Smooth muscle cell (in vitro differentiated cells): Measurements from ENCODE around the gene FAAP100. TPM values are rescaled to one million over a fixed set of nuclear protein-coding genes. Genes with fewer than 3 reads are reported as not detected.

Experiments used
- DNase-seq: peaks from one replicate; lab custom pipeline; 2025; ENCODE audit not compliant: unreplicated experiment; lab: John Stamatoyannopoulos, UW
- H2AFZ ChIP-seq: fragments of 200-600 bp; sonication (generic); 2 replicates; pipeline ENCODE4 v1.6.0; 2016; ENCODE audit warnings: antibody characterized with exemption, low read depth, mild to moderate bottlenecking
- H3F3A ChIP-seq: fragments of 200-600 bp; sonication (generic); 2 replicates; pipeline ENCODE4 v1.6.0; 2017; ENCODE audit warnings: antibody characterized with exemption, low read depth
- H3K27ac ChIP-seq: fragments of 200-600 bp; sonication (generic); 2 replicates; pipeline ENCODE4 v1.5.1; 2016; ENCODE audit warnings: low read depth, mild to moderate bottlenecking
- H3K27me3 ChIP-seq: fragments of 200-600 bp; sonication (generic); 2 replicates; pipeline ENCODE4 v1.6.1; 2016; ENCODE audit warnings: low read depth, mild to moderate bottlenecking
- H3K36me3 ChIP-seq: fragments of 200-600 bp; sonication (generic); 2 replicates; pipeline ENCODE4 v1.5.1; 2016; ENCODE audit warnings: low read depth
- H3K4me1 ChIP-seq: fragments of 200-600 bp; sonication (generic); 2 replicates; pipeline ENCODE4 v1.5.1; 2016; ENCODE audit warnings: low read depth
- H3K4me2 ChIP-seq: fragments of 200-600 bp; sonication (generic); 2 replicates; pipeline ENCODE4 v1.6.0; 2016; ENCODE audit warnings: mild to moderate bottlenecking
- H3K4me3 ChIP-seq: fragments of 200-600 bp; sonication (generic); 2 replicates; pipeline ENCODE4 v1.5.1; 2016; ENCODE audit warnings: mild to moderate bottlenecking
- H3K79me2 ChIP-seq: fragments of 200-600 bp; sonication (generic); 2 replicates; pipeline ENCODE4 v1.6.0; 2016; ENCODE audit warnings: low read depth, mild to moderate bottlenecking
- H3K9ac ChIP-seq: fragments of 200-600 bp; sonication (generic); 2 replicates; pipeline ENCODE4 v1.6.0; 2016; ENCODE audit warnings: low read depth
- H3K9me3 ChIP-seq: fragments of 200-600 bp; sonication (generic); replicated peaks from 2 replicates; pipeline ENCODE4 v1.5.1; 2016; ENCODE audit warnings: low read depth
- H4K20me1 ChIP-seq: fragments of 200-600 bp; sonication (generic); 2 replicates; pipeline ENCODE4 v1.6.0; 2016; ENCODE audit warnings: low read depth
- CTCF ChIP-seq: fragments of 200-600 bp; sonication (generic); IDR thresholded peaks from 2 replicates; pipeline ENCODE4 v1.5.1; 2017; ENCODE audit warnings: borderline replicate concordance, mild to moderate bottlenecking, antibody characterized with exemption; ENCODE audit not compliant: insufficient read depth, poor library complexity, severe bottlenecking
- WGBS: methylation state at CpG from one replicate; pipeline ENCODE4 v1.1.7; 2016; ENCODE audit warnings: low lambda C conversion rate; 5-methylcytosine and 5-hydroxymethylcytosine counted together
- polyA plus RNA-seq: library from polyadenylated mRNA; unstranded; fragments of >200 nt; fragmentation: Nextera tagmentation; extraction: Ambion mirVana; gene quantifications from 2 replicates; pipeline ENCODE4 v1.2.1, GENCODE V29; 2016
- total RNA-seq: library from RNA; depleted of rRNA; stranded (reverse); fragments of >200 nt; gene quantifications from 2 replicates; pipeline ENCODE4 v1.2.3, GENCODE V29; 2014

Gene FAAP100
- total and polyA plus RNA-seq, 2 experiments from 2014 or later: 17.9 to 28.5 TPM

GRCh38 chr17:81549826-81550225 is 2.3 kb downstream of the FAAP100 start:
- Histone ChIP-seq H3K27me3 (no peaks in the 10 kb centered on the region), H3K9me3 (no peaks in the 10 kb centered on the region), H3K27ac (no peak overlapping the region), H3K36me3 (no peaks in the 10 kb centered on the region), H3K4me3 (no peak overlapping the region), H3K4me1 (peaks cover 3% of the 10 kb centered on the region), H2AFZ (no peak overlapping the region), H3K9ac (no peak overlapping the region), H4K20me1 (peaks cover 9% of the 10 kb centered on the region), H3K4me2 (no peak overlapping the region), H3K79me2 (peaks cover 14% of the 10 kb centered on the region), H3F3A (peaks cover 8% of the 10 kb centered on the region)
- over 99% methylated on average over 8 of the region's 8 CpGs for WGBS
- no peak for TF ChIP-seq CTCF
- DNase-seq: no peak

- peaks cover 8% of the 10 kb centered on the region for H3F3A ChIP-seq
- H3K4me3 ChIP-seq: no peak overlapping the region
These were observed 3.1 kb downstream of the FAAP100 start for GRCh38 chr17:81549031-81549557.

GRCh38 chr17:81547614-81547982 is 4.6 kb downstream of the FAAP100 start:
- no peak for TF ChIP-seq CTCF
- no peak overlapping the region for H2AFZ ChIP-seq
- no peaks in the 10 kb centered on the region for H3K9me3 ChIP-seq
- no peaks in the 10 kb centered on the region for H3F3A ChIP-seq
- peaks cover 3% of the 10 kb centered on the region for H3K4me1 ChIP-seq
- H3K4me3 ChIP-seq: no peak overlapping the region
- no peak overlapping the region for H3K9ac ChIP-seq
- H3K4me2 ChIP-seq: no peak overlapping the region
- H3K79me2 ChIP-seq: peaks cover 14% of the 10 kb centered on the region
- H3K27me3 ChIP-seq: no peaks in the 10 kb centered on the region
- H3K27ac ChIP-seq: no peak overlapping the region
- DNase-seq: no peak
- 92% methylated on average over 14 of the region's 14 CpGs for WGBS
- H4K20me1 ChIP-seq: peaks cover 5% of the 10 kb centered on the region
- no peaks in the 10 kb centered on the region for H3K36me3 ChIP-seq

More at GRCh38 chr17:81549031-81549557, 3.1 kb downstream of the FAAP100 start:
- 98% methylated on average over 15 of the region's 16 CpGs for WGBS
- Histone ChIP-seq H3K36me3 (no peaks in the 10 kb centered on the region), H3K9ac (no peak overlapping the region), H3K27ac (no peak overlapping the region), H3K4me2 (no peak overlapping the region), H3K79me2 (peaks cover 14% of the 10 kb centered on the region), H2AFZ (no peak overlapping the region), H4K20me1 (peaks cover 9% of the 10 kb centered on the region), H3K27me3 (no peaks in the 10 kb centered on the region), H3K4me1 (peaks cover 3% of the 10 kb centered on the region), H3K9me3 (no peaks in the 10 kb centered on the region)
- DNase-seq: no peak
- no peak for TF ChIP-seq CTCF

- no peaks in the 10 kb centered on the region for H3K9me3 ChIP-seq
- peaks cover 3% of the 10 kb centered on the region for H3K4me1 ChIP-seq
- WGBS: 94% methylated on average over 35 of the region's 36 CpGs
- no peaks in the 10 kb centered on the region for H3F3A ChIP-seq
- H3K9ac ChIP-seq: no peak overlapping the region
- H3K36me3 ChIP-seq: no peaks in the 10 kb centered on the region
- H3K4me3 ChIP-seq: no peak overlapping the region
- no peak for TF ChIP-seq CTCF
- no peak overlapping the region for H3K4me2 ChIP-seq
- peaks cover 5% of the 10 kb centered on the region for H4K20me1 ChIP-seq
- no peaks in the 10 kb centered on the region for H3K27me3 ChIP-seq
- no peak for DNase-seq
- peaks cover 14% of the 10 kb centered on the region for H3K79me2 ChIP-seq
- no peak overlapping the region for H2AFZ ChIP-seq
- H3K27ac ChIP-seq: no peak overlapping the region
These were observed 5.1 kb downstream of the FAAP100 start for GRCh38 chr17:81546906-81547613.
